ENCODE measurements around the gene MYOM3.

DNA sequence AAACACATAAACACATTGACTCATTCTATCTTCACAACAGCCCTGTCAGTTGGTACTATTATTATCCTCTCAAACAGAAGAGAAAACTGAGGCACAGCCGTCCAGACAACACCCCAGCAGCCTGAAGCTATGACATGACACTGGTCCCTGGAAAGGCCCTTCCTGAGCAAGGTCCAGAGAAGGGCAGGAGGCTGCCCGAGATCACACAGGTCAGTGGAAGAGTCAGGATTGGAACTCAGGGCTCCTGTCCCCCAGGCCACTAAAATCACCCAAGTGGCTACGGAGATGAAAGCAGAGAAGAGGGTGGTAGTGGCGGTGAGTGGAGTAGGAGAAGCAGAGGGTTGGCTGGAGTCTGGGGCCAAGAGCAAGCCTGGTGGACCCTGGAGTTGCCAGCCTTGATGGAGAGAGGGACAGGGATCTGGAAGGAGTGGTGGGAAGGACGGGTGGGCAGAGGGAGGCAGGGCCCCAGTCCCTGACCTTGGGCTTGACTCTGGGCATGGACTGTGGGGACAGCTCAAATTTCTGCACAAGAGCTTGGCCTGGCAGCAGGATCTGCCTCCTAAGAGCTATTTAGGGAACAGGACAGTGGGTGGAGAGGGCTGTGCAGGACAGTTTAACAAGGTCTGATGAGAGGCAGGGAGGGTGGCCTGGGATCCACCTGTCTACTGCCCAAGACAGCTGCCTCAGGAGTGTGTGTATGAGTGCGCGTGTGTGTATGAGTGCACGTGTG, 15.8 kb downstream of the MYOM3 start:
- TF ChIP-seq CTCF (IDR thresholded peaks at IDR 0.05; ENCODE audit: low read length), result no peak
- TF ChIP-seq EZH2 (optimal IDR thresholded peaks at IDR 0.05; ENCODE audit: low read depth, low read length), result no peak
- TF ChIP-seq EZH2phosphoT487 (IDR thresholded peaks at IDR 0.05; ENCODE audit: low read length), result no peak
